HG03108 (cell line): Measurements from ENCODE around the gene PRRX2.
"Not testable (repeated sequence)": the region's sequence is repeated elsewhere in the genome, so short reads cannot be mapped to it uniquely, and the experiment has no call there.

Experiments
- ATAC-seq: cut with Tn5 transposase; IDR thresholded peaks from one replicate; pipeline ENCODE4 v1.9.1; 2021; ENCODE audit warnings: moderate library complexity; ENCODE audit not compliant: unreplicated experiment

The PRRX2 gene

DNA sequence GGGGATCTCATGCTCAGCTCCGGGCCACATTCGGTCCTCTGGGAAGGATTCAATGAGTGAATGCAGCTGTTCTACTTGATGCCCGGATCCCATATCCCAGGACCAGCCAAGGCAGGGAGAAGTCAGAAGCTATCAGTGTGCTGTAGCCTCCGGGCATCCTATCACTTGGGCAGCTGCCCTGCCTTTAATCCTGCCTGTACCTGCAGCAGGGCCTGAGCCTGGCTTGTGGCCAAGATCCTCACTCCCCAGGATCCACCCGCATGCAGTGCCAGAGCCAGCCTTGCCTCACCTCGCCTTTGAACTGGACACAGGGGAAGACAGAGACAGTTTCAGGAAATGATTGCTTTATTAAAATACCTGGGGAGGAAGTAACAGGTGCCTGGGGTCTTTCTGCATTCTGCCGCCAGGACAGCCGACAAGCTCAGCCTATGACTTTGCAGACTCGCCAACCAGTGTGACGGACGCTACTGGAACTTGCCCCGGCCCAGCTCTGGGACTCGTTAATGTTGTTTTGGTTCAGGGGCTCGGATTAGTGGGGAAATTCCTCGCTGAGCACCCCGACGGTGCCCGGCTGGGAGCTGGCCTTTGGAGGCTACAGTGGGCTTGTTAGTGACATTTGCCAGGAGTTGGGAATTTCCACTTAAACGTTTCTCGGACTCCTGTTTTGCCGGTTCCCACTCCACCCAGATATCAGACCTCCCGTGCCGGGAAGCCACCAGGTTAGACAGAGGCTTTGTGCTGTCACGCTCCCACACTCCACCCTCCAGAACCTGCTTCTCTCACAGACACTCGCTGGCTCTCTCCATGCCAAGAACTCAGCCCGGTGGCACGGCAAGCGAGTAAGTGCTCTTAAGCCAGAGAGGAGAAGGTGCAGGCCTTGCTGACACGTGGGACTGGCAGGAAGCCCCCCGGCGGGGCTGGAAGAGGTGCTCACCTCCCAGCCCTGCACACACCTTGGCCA is 86.7 kb downstream of the PRRX2 start:
- ATAC-seq = no peak

DNA sequence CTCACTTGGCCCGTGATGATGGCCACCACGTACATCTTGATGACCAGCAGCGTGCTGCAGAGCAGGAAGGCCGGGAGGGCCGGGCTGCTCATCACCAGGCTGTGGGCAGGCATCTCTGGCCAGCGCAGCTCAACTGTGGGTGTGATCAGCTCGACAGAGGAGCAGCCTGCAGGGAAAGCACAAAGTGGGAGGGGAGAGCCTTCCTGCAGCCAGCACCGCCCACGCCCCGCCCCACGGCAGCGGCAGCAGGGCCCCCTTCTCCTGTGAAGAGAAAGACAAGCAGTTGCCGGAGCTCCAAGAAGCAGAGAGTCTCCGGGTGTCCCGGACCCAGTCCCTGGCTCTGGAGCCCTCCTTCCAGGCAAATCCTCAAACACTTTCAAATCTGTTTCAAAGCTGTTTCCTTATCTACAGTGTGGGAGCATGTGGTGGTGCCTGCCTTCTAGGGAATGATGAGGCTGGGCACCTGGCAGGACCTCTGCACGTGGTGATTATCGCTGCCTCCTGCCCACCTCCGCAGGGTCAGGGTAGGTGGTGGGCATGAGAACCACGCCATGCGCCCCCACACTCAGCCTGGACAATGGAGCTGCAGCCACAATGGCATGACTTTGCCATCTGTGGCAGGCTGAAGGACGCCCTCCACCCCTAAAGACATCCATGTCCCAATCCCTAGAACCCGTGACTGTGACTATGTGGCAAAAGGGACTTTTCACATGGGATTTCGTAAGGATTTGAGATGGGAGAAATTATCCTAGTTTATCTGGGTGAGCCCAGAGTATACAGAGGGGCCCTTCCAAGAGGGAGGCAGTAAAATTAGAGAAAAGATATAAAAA is 87.7 kb downstream of the PRRX2 start, which contains the start of gene PTGES:
Gene PTGES, minus strand, starts transcription at position 143 of the 830 bp plus-strand sequence. Its CDS starts 30 bp downstream, at position 113.
- no peak for ATAC-seq

DNA sequence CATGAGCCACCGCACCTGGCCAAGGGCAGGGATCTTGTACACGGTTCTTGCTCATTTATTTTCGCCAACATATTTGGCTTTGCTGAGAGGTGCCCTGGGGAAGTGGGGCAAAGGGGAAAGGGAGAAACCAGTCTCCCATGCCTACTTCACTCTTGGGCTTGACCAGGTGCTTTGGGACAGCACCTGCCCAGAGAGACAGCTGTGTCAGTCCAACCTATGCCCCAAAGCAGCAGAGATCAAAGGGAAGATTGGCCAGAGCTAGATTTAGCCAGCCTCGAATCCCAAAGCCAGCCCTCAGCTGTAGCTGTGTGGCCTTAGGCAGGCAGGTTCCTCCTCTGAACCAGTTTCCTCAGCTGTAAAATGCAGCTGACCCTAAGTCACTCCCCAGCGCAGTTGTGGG is 89.7 kb downstream of the PRRX2 start:
- no peak for ATAC-seq

DNA sequence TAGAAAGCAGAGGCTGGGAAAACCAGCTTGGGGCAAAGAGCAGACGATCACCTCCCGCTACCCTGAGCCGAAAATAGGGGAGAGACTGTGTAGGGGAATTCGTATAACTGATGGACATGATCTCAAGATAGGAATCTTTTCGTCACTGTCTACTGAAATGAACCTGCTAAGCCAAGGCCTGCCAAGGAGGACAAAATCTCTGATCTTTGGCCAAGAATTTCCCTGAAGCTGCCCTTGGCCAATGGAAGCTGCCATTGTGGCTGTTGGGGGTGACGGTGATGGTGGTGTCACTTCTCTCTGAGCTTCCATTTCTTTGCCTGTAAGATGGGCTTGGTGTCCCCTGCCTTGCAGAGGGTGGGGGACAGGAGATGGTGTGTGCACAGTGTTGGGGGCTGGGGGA is 90.7 kb downstream of the PRRX2 start:
- ATAC-seq = no peak

DNA sequence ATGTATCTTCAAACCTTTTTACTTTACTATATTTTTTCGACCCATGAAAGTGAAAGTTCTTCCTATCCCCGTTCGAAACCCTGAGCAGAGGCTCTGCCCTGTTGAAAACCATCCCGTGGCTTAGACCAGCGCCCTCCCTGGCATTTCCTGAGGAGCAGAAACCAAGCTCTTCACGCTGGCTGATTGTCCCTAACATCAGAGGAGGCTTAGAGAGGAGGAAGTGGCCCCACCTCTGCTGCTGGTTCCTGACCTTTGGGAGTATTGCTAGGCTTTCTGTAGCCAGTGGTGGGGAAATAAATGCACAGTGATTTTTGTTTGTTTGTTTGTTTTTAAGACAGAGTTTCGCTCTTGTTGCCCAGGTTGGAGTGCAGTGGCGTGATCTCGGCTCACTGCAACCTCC is 91.6 kb downstream of the PRRX2 start:
- ATAC-seq = no peak

DNA sequence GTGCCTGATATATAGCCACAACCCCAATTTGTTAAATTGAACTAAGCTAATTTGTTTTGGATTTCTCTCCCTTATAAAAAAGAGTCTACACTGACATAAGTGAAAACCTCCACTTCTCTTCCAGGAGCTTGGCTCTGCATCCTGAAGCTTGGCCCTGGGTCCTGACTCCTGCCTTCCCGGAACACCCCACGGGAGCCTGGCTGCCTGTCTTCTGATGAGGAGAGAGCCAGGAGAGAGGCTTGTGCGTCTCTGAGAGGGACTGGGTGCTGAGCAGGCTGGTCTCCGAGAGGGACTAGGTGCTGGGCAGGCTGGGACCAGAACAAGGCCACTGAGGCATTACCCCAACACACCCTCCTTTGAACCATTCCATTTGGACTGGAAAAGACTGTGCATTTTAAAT is 93.9 kb downstream of the PRRX2 start:
- ATAC-seq = no peak

DNA sequence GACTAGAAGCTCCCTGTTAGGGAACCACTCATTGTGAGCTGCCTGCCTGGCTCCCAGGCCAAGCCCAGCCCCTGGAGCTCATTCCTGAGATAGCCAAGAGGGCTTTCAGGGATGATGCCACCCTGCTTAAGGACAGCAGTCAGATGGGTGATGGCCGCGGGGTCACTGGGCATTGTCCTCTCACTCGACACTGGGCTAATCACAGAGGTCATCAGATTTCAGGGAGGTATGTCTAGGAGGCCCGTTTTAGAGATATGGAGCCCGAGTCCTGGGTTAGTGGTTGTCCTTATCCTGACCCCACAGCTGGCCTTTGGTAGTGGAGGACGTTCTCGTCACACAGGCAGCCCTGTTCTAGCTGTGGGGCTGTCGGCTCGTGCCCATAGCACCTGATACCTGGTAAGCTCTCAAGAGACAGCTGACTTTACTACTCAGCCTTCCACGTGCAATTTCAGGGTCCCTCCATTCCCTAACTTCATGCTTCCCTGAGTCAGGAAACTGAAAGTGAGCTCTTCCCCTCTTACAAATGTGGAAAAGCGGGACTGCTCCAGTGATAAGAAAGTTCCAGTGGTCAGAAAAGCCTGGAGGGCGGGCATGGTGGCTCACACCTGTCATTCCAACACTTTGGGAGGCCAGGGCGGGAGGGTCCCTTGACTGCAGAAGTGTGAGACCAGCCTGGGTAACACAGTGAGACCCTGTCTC is 94.5 kb downstream of the PRRX2 start:
- ATAC-seq = no peak

DNA sequence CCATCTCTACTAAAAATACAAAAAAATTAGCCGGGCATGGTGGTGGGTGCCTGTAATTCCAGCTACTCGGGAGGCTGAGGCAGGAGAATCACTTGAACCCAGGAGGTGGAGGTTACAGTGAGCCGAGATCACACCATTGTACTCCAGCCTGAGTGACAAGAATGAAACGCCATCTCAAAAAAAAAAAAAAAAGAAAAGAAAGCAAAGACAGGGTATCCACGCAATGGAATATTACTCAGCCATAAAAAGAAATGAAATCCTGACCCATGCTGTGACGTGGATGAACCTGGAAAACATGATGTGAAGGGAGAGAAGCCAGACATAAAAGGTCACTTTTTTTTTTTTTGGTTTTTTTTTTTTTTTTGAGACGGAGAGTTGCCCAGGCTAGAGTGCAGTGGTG is 95.3 kb downstream of the PRRX2 start:
- not testable (repeated sequence) for ATAC-seq

DNA sequence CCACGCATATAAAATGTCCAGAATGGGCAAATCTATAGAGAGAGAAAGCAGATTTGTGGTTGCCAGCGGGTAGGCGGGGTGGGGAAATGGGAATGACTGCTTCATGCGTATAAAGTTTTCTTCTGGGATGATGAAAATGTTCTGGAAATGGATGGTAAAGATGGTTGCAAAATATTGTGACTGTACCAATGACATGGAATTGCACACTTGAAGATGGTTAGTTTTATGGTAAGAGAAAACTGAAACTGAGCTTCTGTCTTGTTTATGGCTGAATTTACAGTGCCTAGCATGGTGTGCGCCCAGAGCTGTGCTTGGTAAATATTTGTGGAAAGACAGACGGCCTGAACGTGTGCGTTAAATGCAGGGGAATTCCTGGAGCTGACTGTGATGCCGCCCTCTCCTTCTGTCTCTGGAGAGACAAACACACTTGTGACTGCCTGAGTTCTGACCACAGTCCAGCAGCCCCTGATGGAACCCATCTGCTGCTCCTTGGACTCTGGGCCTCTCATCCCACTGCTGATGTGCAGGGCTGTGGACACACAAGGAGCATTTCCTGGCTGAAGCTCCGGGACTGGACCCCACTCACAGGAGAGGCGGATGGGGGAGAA is 96.0 kb downstream of the PRRX2 start:
- no peak for ATAC-seq

DNA sequence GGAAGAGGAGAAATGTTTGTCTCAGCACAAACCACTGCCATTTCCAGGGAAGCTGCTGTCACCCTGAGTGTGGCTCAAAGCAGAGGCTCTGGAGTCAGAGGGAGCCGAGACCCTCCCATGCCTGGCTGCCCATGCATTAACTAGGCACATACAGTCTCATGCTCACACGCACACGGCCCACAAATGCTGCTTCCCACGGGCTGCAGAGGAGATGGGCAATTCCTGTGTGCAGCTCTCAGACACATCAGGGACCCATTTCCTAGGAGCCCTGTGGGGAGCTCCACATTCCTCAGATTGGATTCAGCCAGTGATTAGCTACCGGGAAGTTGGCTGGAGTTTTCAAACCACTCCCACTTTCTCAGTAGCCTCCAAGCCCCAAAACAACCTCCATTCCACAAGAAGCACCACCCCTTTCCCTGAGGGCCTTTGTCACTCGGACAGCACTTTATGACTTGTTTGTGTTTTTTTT is 96.5 kb downstream of the PRRX2 start:
- ATAC-seq = no peak

DNA sequence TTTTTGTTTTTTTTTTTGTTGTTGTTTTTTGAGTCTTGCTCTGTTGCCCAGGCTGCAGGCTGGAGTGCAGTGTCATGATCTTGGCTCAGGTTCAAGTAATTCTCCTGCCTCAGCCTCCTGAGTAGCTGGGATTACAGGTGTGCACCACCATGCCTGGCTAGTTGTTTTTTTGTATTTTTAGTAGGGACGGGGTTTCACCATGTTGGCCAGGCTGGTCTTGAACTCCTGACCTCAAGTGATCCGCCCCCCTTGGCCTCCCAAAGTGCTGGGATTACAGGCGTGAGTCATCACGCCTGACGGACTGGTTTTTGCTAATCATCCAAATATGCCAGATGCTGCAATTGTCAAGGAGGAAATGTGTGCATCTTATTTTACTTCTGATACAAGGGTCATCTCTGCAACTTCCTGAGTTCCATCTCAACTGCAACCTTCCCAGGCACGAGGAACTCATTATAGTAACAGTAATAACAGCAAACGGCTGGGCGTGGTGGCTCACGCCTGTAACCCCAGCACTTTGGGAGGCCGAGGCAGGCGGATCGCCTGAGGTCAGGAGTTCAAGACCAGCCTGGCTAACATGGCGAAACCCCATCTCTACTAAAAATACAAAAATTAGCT is 97.0 kb downstream of the PRRX2 start:
- ATAC-seq = not testable (repeated sequence)

DNA sequence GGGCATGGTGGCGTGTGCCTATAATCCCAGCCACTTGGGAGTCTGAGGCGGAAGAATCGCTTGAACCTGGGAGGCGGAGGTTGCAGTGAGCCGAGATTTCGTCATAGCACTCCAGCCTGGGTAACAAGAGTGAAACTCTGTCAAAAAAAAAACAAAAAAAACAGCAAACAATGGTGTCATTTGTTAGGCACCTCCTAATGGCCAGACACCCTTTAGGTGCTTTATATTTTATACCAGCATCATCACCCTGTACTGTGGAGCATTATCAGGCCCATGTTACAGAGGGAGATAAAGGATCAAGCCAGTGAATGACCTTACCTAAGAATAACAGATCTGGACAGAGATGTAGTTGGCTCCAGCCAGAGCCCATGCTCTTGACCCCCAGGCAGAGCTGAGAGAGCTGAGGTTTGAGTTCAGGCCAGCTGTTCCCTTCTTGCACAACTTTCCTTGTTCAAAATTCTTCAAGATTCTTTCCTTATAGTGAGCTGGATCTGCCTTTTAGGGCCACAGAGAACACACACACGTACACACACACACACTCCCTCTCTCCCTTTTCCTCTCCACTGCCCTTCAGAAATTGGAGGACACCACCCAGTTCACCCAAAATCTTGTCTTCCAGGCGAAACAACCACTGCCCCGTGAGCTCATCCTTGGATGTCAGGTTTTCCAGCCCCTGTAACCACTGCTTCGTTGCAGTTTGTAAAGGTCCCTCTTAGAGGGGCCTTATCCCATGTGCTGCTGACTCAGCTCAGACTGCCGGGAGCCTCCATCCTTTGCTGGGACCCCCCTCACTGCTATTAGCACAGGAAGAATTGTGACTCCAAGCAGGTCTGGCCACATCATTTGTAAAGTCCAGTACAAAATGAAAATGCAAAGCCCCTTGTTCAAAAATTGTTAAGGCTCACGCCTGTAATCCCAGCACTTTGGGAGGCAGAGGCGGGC is 97.8 kb downstream of the PRRX2 start:
- ATAC-seq = no peak

DNA sequence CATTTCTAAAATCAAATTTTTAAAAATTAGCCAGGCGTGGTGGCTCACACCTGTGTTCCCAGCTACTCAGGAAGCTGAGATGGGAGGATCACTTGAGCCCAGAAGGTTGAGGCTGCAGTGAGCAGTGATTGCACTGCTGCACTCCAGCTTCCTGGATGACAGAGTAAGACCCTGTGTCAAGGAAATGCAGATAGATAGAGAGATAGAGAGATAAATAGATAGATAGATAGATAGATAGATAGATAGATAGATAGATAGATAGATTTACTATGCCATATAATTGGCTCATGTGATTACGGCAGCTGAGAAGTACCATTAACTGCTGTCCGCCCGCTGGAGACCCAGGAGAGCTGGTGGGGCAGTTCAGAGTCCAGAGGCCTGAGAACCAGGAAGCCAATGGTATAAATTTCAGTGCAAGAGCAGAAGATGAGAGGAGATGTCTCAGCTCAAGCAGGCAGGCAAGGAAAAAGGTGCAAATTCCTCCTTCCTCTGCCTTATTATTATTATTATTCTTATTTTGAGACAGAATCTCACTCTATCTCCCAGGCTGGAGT is 100.4 kb downstream of the PRRX2 start:
- no peak for ATAC-seq

DNA sequence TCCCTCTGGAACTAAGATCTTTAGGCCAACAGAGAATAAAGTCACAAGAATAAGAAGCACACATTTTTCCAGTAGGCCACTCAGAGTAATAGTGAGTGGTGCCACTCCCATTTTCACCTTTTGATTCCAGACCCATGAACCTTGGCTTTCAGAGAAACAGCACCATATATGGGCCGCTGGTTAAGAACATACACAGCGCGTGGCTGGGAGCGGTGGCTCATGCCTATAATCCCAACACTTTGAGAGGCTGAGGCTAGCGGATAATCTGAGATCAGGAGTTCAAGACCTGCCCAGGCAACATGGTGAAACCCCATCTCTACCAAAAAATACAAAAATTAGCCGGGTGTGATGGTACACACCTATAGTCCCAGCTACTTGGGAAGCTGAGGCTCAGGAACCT is 103.0 kb downstream of the PRRX2 start:
- ATAC-seq = no peak

DNA sequence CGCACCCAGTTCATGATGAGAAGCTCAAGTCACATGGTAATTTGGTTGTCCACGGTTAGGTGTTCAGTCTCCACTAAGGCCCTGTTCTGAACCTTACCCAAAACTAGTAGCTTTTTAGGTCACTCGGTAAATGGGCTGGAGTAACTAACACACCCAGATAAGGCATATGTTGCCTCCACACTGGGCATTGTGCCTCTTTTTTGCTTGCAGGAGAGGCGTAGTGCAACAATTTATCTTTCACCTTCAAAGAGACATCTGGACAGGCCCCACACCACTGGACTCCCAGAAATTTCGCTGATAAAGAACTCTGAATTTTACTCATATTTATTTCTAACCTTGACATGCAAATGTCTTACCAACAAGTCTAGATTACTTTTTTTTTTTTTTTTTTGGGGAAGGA is 104.2 kb downstream of the PRRX2 start:
- no peak for ATAC-seq

DNA sequence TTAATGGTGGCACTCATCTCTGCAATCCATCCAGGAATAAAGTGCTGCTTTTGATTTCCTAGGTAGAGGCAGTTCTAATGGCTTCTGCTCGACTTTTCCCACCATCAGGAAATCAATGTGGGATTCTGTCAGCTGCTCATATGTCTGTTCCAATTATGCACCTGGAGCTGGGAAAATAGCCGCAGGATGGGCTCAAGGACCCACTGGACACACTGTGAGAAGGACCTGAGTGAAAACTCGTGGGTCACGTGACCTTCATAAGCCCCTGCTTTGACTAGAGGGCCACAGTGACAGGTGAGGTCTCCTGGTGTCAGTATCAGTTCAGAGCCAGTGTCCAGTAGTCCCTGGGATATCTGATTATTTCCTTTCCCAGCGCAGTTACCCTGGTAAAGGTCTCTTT is 105.3 kb downstream of the PRRX2 start:
- ATAC-seq = no peak
